PFSK-1 (cell line): Measurements from ENCODE around the gene ETS2.

Experiments
- FOXP2 ChIP-seq: optimal IDR thresholded peaks from 2 replicates; pipeline ENCODE3; 2011; ENCODE audit warnings: borderline replicate concordance, control low read depth, inconsistent platforms; ENCODE audit not compliant: insufficient read depth; ENCODE audit errors: extremely low read length, extremely low read depth
- POLR2AphosphoS5 ChIP-seq: IDR thresholded peaks from 2 replicates; pipeline ENCODE4 v1.6.1; 2012; ENCODE audit warnings: low read depth, mild to moderate bottlenecking, control low read depth, low read length, moderate library complexity
- SIN3A ChIP-seq: IDR thresholded peaks from 2 replicates; pipeline ENCODE4 v1.6.1; 2012; ENCODE audit warnings: mild to moderate bottlenecking, low read length, moderate library complexity, borderline replicate concordance; ENCODE audit not compliant: insufficient read depth
- TAF1 ChIP-seq: IDR thresholded peaks from 2 replicates; pipeline ENCODE4 v1.6.1; 2012; ENCODE audit warnings: low read length, control low read depth, borderline replicate concordance; ENCODE audit not compliant: insufficient read depth
- TF ChIP-seq, protein P1 (sequence below), 2 experiments: IDR thresholded peaks; 2 replicates each; pipeline versions ENCODE4 v1.6.1 to v1.8.0; 2011 to 2012; ENCODE audit warnings: low read depth in 2 of 2, low read length in 2 of 2, control low read depth in 1 of 2, inconsistent platforms in 1 of 2, mild to moderate bottlenecking in 1 of 2, moderate library complexity in 1 of 2; ENCODE audit not compliant: insufficient read depth in 1 of 2

DNA sequence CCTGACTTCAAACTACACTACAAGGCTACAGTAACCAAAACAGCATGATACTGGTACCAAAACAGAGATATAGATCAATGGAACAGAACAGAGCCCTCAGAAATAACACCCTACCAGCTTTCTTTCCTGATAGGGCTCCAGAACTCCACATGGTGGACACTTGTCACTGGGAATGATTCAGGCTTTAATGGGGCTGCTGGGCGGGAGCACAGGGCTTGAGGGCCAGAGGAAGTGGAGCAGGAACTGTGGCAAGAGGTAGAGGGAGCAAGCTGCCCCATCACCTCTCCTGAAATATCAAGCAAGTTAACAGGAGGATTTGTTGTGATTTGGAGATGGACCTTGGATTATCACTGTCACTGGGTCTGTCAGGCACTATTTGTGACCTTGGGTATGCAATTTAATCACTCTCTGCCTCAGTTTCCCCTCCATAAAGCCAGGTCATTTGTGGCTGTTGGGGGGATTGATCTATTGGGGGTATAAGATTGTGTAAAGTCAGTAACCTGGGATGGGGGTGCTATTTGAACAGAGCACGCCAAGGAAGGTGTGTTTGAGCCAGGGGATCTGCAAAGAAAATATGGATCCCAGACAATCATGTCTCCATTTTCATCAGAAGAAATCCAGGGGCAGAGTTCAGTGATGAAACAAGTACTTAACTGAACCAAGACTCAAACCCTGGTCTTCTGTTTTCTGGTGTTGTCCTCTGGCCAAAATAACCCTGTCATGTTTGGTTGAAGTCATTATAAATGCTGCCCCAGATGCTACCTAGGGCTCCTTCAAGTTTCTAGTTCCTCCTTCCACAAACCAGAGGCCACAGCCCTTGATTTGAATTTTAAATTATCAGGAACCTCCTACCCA, 25.2 kb downstream of the ETS2 start:
- TF ChIP-seq POLR2AphosphoS5: no peak
- no peak for TF ChIP-seq FOXP2
- TF ChIP-seq, protein P1, sequence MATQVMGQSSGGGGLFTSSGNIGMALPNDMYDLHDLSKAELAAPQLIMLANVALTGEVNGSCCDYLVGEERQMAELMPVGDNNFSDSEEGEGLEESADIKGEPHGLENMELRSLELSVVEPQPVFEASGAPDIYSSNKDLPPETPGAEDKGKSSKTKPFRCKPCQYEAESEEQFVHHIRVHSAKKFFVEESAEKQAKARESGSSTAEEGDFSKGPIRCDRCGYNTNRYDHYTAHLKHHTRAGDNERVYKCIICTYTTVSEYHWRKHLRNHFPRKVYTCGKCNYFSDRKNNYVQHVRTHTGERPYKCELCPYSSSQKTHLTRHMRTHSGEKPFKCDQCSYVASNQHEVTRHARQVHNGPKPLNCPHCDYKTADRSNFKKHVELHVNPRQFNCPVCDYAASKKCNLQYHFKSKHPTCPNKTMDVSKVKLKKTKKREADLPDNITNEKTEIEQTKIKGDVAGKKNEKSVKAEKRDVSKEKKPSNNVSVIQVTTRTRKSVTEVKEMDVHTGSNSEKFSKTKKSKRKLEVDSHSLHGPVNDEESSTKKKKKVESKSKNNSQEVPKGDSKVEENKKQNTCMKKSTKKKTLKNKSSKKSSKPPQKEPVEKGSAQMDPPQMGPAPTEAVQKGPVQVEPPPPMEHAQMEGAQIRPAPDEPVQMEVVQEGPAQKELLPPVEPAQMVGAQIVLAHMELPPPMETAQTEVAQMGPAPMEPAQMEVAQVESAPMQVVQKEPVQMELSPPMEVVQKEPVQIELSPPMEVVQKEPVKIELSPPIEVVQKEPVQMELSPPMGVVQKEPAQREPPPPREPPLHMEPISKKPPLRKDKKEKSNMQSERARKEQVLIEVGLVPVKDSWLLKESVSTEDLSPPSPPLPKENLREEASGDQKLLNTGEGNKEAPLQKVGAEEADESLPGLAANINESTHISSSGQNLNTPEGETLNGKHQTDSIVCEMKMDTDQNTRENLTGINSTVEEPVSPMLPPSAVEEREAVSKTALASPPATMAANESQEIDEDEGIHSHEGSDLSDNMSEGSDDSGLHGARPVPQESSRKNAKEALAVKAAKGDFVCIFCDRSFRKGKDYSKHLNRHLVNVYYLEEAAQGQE (IDR thresholded peaks at IDR 0.05; ENCODE audit: insufficient read depth in 1 of 2, low read depth in 2 of 2, low read length in 2 of 2): no peak
- TF ChIP-seq SIN3A: no peak
- TF ChIP-seq TAF1: no peak
